Activated CD8-positive, alpha-beta memory T cell treated with anti-CD3 and anti-CD28 coated beads, Interleukin-2, amount 50 U/mL, for 1 hour (primary cell): Measurements from ENCODE around the gene TARP.
A peak's percentile ranks its signal among the peaks of the same experiment; 100 is the strongest.
"Not testable (repeated sequence)": the region's sequence is repeated elsewhere in the genome, so short reads cannot be mapped to it uniquely, and the experiment has no call there.

ENCODE experiments used
- DNase-seq: peaks from one replicate; pipeline ENCODE4 v3.0.0-alpha.2; 2020; ENCODE audit errors: extremely low read depth

TARP gene

GRCh38 chr7:38262545-38262944 lies 10.9 kb downstream of the TARP start:
- no peak for DNase-seq

GRCh38 chr7:38262026-38262425 lies 11.4 kb downstream of the TARP start:
- DNase-seq: not testable (repeated sequence)

- DNase-seq: not testable (repeated sequence)
Observed at GRCh38 chr7:38261601-38262000, 11.8 kb downstream of the TARP start.

- DNase-seq: not testable (repeated sequence)
Observed at GRCh38 chr7:38259157-38259556, 14.3 kb downstream of the TARP start.

- no peak for DNase-seq
Observed at GRCh38 chr7:38257350-38257677, 16.1 kb downstream of the TARP start.

GRCh38 chr7:38249849-38250248 lies 23.6 kb downstream of the TARP start:
- DNase-seq: not testable (repeated sequence)

GRCh38 chr7:38248069-38248567 lies 25.3 kb downstream of the TARP start:
- no peak for DNase-seq

GRCh38 chr7:38245409-38245977 lies 27.9 kb downstream of the TARP start:
- DNase-seq: no peak

- no peak for DNase-seq
Observed at GRCh38 chr7:38244516-38244915, 28.9 kb downstream of the TARP start.

GRCh38 chr7:38243345-38243744 lies 30.1 kb downstream of the TARP start:
- DNase-seq: not testable (repeated sequence)

GRCh38 chr7:38242814-38243213 lies 30.6 kb downstream of the TARP start:
- no peak for DNase-seq

GRCh38 chr7:38241071-38241470 lies 32.4 kb downstream of the TARP start:
- no peak for DNase-seq

- not testable (repeated sequence) for DNase-seq
Observed at GRCh38 chr7:38239129-38239528, 34.3 kb downstream of the TARP start.

GRCh38 chr7:38235606-38236005 lies 37.8 kb downstream of the TARP start:
- no peak for DNase-seq

- DNase-seq: not testable (repeated sequence)
Observed at GRCh38 chr7:38234759-38235158, 38.7 kb downstream of the TARP start.

- DNase-seq: peak; percentile 73
Observed at GRCh38 chr7:38232502-38233366, 40.7 kb downstream of the TARP start.

- DNase-seq: no peak
Observed at GRCh38 chr7:38229884-38230642, 43.4 kb downstream of the TARP start.

GRCh38 chr7:38229386-38229785 lies 44.0 kb downstream of the TARP start:
- no peak for DNase-seq

GRCh38 chr7:38224392-38224791 lies 49.0 kb downstream of the TARP start:
- DNase-seq: no peak

GRCh38 chr7:38223306-38223705 lies 50.1 kb downstream of the TARP start:
- DNase-seq: no peak

- no peak for DNase-seq
Observed at GRCh38 chr7:38222481-38223096, 50.8 kb downstream of the TARP start.

- no peak for DNase-seq
Observed at GRCh38 chr7:38220452-38220851, 53.0 kb downstream of the TARP start.
